Lung (tissue), 12 donors: Measurements from ENCODE around the gene PGM2. TPM values are rescaled to one million over a fixed set of nuclear protein-coding genes. Genes with fewer than 3 reads are reported as not detected.

Source experiments
- ATAC-seq: fragments of 200-7000 bp; cut with Tn5 transposase; one replicate; pipeline ENCODE4 v1.9.1; 2020; ENCODE audit warnings: moderate number of reproducible peaks; ENCODE audit not compliant: insufficient read depth, low FRiP score
- DNase-seq, 3 donors: peaks; one replicate each; pipeline ENCODE4 v3.0.0-alpha.2; 2013 to 2017
- H3K27ac ChIP-seq, 2 donors: one replicate each; pipeline ENCODE4 v1.5.1; 2013; ENCODE audit warnings: mild to moderate bottlenecking in 2 of 2, moderate library complexity in 2 of 2, control low read depth in 1 of 2, inconsistent platforms in 1 of 2, low read depth in 1 of 2, low read length in 1 of 2
- H3K27me3 ChIP-seq, 3 donors: one replicate each; pipeline ENCODE4 v1.5.1; 2013; ENCODE audit warnings: low read length in 2 of 3; ENCODE audit not compliant: control insufficient read depth in 3 of 3, insufficient read depth in 3 of 3
- H3K36me3 ChIP-seq, 4 donors: one replicate each; pipeline ENCODE4 v1.5.1; 2013; ENCODE audit warnings: low read length in 4 of 4, mild to moderate bottlenecking in 1 of 4, moderate library complexity in 1 of 4; ENCODE audit not compliant: control insufficient read depth in 4 of 4, insufficient read depth in 4 of 4
- H3K4me1 ChIP-seq, 5 donors: one replicate each; pipeline ENCODE4 v1.5.1; 2013; ENCODE audit warnings: low read length in 5 of 5, mild to moderate bottlenecking in 2 of 5, moderate library complexity in 1 of 5; ENCODE audit not compliant: control insufficient read depth in 5 of 5, insufficient read depth in 5 of 5
- H3K4me3 ChIP-seq: one replicate; pipeline ENCODE4 v1.5.1; 2013; ENCODE audit warnings: mild to moderate bottlenecking, control low read depth, moderate library complexity
- H3K9ac ChIP-seq, 2 donors: one replicate each; pipeline ENCODE4 v1.5.1; 2013; ENCODE audit warnings: low read length in 2 of 2, control low read depth in 1 of 2; ENCODE audit not compliant: insufficient read depth in 1 of 2
- H3K9me3 ChIP-seq, 4 donors: one replicate each; pipeline ENCODE4 v1.5.1; 2013; ENCODE audit warnings: low read length in 3 of 4, mild to moderate bottlenecking in 1 of 4, moderate library complexity in 1 of 4; ENCODE audit not compliant: control insufficient read depth in 4 of 4, insufficient read depth in 3 of 4
- CTCF ChIP-seq: IDR thresholded peaks from 2 replicates; pipeline ENCODE4 v1.5.1; 2012; ENCODE audit warnings: mild to moderate bottlenecking; ENCODE audit errors: control extremely low read depth, extremely low read depth
- WGBS, 2 donors: extraction: QIAGEN DNeasy Blood & Tissue Kit; methylation state at CpG; one replicate each; pipeline ENCODE4 v1.1.7; 2013; 5-methylcytosine and 5-hydroxymethylcytosine counted together
- polyA plus RNA-seq, 2 donors: library from polyadenylated mRNA; stranded (reverse); fragments of 200-250 nt; gene quantifications; one replicate each; pipeline ENCODE4 v1.2.1, GENCODE V29; 2013
- total RNA-seq, 2 donors: library from RNA; depleted of rRNA in 1 of 2; stranded (reverse); fragments of >200 nt in 1 of 2; gene quantifications; one replicate each; pipeline ENCODE4 v1.2.1, GENCODE V29; 2014 to 2021
- donor health status: control.
- donor health status: control.
- donor health status: Bipolar disorder and iron deficiency.
- donor health status: healthy.
- donor health status: DM: yes; HTN: yes; CAD: no.

Gene PGM2
- total and polyA plus RNA-seq, 4 donors = 4.8 to 28.9 (median 18.4) TPM

DNA sequence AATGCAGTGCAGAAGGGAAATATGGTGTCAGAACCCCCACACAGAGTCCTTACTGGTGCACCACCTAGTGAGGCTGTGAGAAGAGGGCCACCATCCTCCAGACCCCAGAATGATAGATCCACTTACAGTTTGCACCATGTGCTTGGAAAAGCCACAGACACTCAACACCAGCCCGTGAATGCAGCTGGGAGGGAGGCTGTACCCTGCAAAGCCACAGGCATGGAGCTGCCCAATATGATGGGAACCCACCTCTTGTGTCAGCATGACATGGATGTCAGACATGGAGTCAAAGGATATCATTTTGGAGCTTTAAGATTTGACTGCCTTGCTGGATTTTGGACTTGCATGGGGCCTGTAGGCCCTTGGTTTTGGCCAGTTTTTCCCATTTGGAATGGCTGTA, 34.2 kb upstream of the PGM2 start:
- DNase-seq (no peak), ATAC-seq (no peak)
- Histone ChIP-seq H3K27me3 (no peaks in the 10 kb centered on the region), H3K9ac (no peak overlapping the region), H3K36me3 (no peaks in the 10 kb centered on the region), H3K4me1 (peaks cover 0 to 8% (median 0%) of the 10 kb centered on the region in 5 donors), H3K9me3 (peaks cover 0 to 3% (median 0%) of the 10 kb centered on the region in 4 donors), H3K4me3 (no peak overlapping the region), H3K27ac (no peak overlapping the region)
- WGBS, 2 donors = 89 to 100% methylated on average over 1 of the region's 1 CpG
- TF ChIP-seq CTCF = no peak

GRCh38 chr4:37793562-37793961, 32.9 kb upstream of the PGM2 start:
- DNase-seq = peak in 1 of 3 donors; percentile 15
- H3K4me3 ChIP-seq = no peak overlapping the region
- ATAC-seq = no peak
- H3K9ac ChIP-seq = no peak overlapping the region
- no peaks in the 10 kb centered on the region for H3K27me3 ChIP-seq
- no peak overlapping the region for H3K27ac ChIP-seq
- peaks cover 0 to 3% (median 0%) of the 10 kb centered on the region in 4 donors for H3K9me3 ChIP-seq
- TF ChIP-seq CTCF = peak; percentile 35
- H3K4me1 ChIP-seq = peaks cover 0 to 8% (median 0%) of the 10 kb centered on the region in 5 donors
- H3K36me3 ChIP-seq = no peaks in the 10 kb centered on the region

- Histone ChIP-seq H3K27ac (no peak overlapping the region), H3K36me3 (no peaks in the 10 kb centered on the region), H3K27me3 (no peaks in the 10 kb centered on the region), H3K4me1 (peaks cover 0 to 8% (median 0%) of the 10 kb centered on the region in 5 donors), H3K9ac (no peak overlapping the region), H3K9me3 (peaks cover 0 to 3% (median 0%) of the 10 kb centered on the region in 4 donors), H3K4me3 (no peak overlapping the region)
- DNase-seq = peak; percentile 32 to 54 (median 35)
- TF ChIP-seq CTCF = no peak
- no peak for ATAC-seq
- 77 to 82% methylated on average over 2 of the region's 2 CpGs for WGBS, 2 donors
Observed at GRCh38 chr4:37794056-37794455, 32.4 kb upstream of the PGM2 start.

GRCh38 chr4:37795581-37796195, 30.8 kb upstream of the PGM2 start:
- no peaks in the 10 kb centered on the region for H3K36me3 ChIP-seq
- H3K27me3 ChIP-seq = no peaks in the 10 kb centered on the region
- no peak overlapping the region for H3K27ac ChIP-seq
- peaks cover 0 to 3% (median 0%) of the 10 kb centered on the region in 4 donors for H3K9me3 ChIP-seq
- no peak for ATAC-seq
- peaks cover 0 to 8% (median 0%) of the 10 kb centered on the region in 5 donors for H3K4me1 ChIP-seq
- no peak overlapping the region for H3K4me3 ChIP-seq
- WGBS, 2 donors = 80 to 84% methylated on average over 3 of the region's 3 CpGs
- TF ChIP-seq CTCF = no peak
- DNase-seq = peak in 1 of 3 donors; percentile 14
- no peak overlapping the region for H3K9ac ChIP-seq
